Smooth muscle cell (in vitro differentiated cells): ENCODE measurements around the gene LIN28A. TPM values are rescaled to one million over a fixed set of nuclear protein-coding genes. Genes with fewer than 3 reads are reported as not detected.

Experiments
- DNase-seq: peaks from one replicate; lab custom pipeline; 2025; ENCODE audit not compliant: unreplicated experiment; lab: John Stamatoyannopoulos, UW
- H2AFZ ChIP-seq: fragments of 200-600 bp; sonication (generic); 2 replicates; pipeline ENCODE4 v1.6.0; 2016; ENCODE audit warnings: antibody characterized with exemption, low read depth, mild to moderate bottlenecking
- H3F3A ChIP-seq: fragments of 200-600 bp; sonication (generic); 2 replicates; pipeline ENCODE4 v1.6.0; 2017; ENCODE audit warnings: antibody characterized with exemption, low read depth
- H3K27ac ChIP-seq: fragments of 200-600 bp; sonication (generic); 2 replicates; pipeline ENCODE4 v1.5.1; 2016; ENCODE audit warnings: low read depth, mild to moderate bottlenecking
- H3K27me3 ChIP-seq: fragments of 200-600 bp; sonication (generic); 2 replicates; pipeline ENCODE4 v1.6.1; 2016; ENCODE audit warnings: low read depth, mild to moderate bottlenecking
- H3K36me3 ChIP-seq: fragments of 200-600 bp; sonication (generic); 2 replicates; pipeline ENCODE4 v1.5.1; 2016; ENCODE audit warnings: low read depth
- H3K4me1 ChIP-seq: fragments of 200-600 bp; sonication (generic); 2 replicates; pipeline ENCODE4 v1.5.1; 2016; ENCODE audit warnings: low read depth
- H3K4me2 ChIP-seq: fragments of 200-600 bp; sonication (generic); 2 replicates; pipeline ENCODE4 v1.6.0; 2016; ENCODE audit warnings: mild to moderate bottlenecking
- H3K4me3 ChIP-seq: fragments of 200-600 bp; sonication (generic); 2 replicates; pipeline ENCODE4 v1.5.1; 2016; ENCODE audit warnings: mild to moderate bottlenecking
- H3K79me2 ChIP-seq: fragments of 200-600 bp; sonication (generic); 2 replicates; pipeline ENCODE4 v1.6.0; 2016; ENCODE audit warnings: low read depth, mild to moderate bottlenecking
- H3K9ac ChIP-seq: fragments of 200-600 bp; sonication (generic); 2 replicates; pipeline ENCODE4 v1.6.0; 2016; ENCODE audit warnings: low read depth
- H3K9me3 ChIP-seq: fragments of 200-600 bp; sonication (generic); replicated peaks from 2 replicates; pipeline ENCODE4 v1.5.1; 2016; ENCODE audit warnings: low read depth
- H4K20me1 ChIP-seq: fragments of 200-600 bp; sonication (generic); 2 replicates; pipeline ENCODE4 v1.6.0; 2016; ENCODE audit warnings: low read depth
- WGBS: methylation state at CpG from one replicate; pipeline ENCODE4 v1.1.7; 2016; ENCODE audit warnings: low lambda C conversion rate; 5-methylcytosine and 5-hydroxymethylcytosine counted together
- polyA plus RNA-seq: library from polyadenylated mRNA; unstranded; fragments of >200 nt; fragmentation: Nextera tagmentation; extraction: Ambion mirVana; gene quantifications from 2 replicates; pipeline ENCODE4 v1.2.1, GENCODE V29; 2016
- total RNA-seq: library from RNA; depleted of rRNA; stranded (reverse); fragments of >200 nt; gene quantifications from 2 replicates; pipeline ENCODE4 v1.2.3, GENCODE V29; 2014
- TF ChIP-seq, protein P1 (sequence below): fragments of 200-600 bp; sonication (generic); IDR thresholded peaks from 2 replicates; pipeline ENCODE4 v1.5.1; 2017; ENCODE audit warnings: borderline replicate concordance, mild to moderate bottlenecking, antibody characterized with exemption; ENCODE audit not compliant: insufficient read depth, poor library complexity, severe bottlenecking

Gene LIN28A
- total and polyA plus RNA-seq, 2 experiments from 2014 or later, result 0.08 TPM; not detected in 1

GRCh38 chr1:26478988-26479387, 68.4 kb downstream of the LIN28A start:
- no peak for DNase-seq
- Histone ChIP-seq H3F3A (peaks cover 16% of the 10 kb centered on the region), H3K4me1 (peaks cover 4% of the 10 kb centered on the region), H2AFZ (no peak overlapping the region), H3K4me2 (no peak overlapping the region), H3K79me2 (peaks cover 5% of the 10 kb centered on the region), H3K27me3 (no peaks in the 10 kb centered on the region), H3K36me3 (peaks cover 6% of the 10 kb centered on the region), H3K27ac (no peak overlapping the region), H3K9me3 (no peaks in the 10 kb centered on the region), H4K20me1 (peaks cover 18% of the 10 kb centered on the region), H3K9ac (no peak overlapping the region), H3K4me3 (no peak overlapping the region)
- 95% methylated on average over 6 of the region's 6 CpGs for WGBS
- TF ChIP-seq, protein P1, sequence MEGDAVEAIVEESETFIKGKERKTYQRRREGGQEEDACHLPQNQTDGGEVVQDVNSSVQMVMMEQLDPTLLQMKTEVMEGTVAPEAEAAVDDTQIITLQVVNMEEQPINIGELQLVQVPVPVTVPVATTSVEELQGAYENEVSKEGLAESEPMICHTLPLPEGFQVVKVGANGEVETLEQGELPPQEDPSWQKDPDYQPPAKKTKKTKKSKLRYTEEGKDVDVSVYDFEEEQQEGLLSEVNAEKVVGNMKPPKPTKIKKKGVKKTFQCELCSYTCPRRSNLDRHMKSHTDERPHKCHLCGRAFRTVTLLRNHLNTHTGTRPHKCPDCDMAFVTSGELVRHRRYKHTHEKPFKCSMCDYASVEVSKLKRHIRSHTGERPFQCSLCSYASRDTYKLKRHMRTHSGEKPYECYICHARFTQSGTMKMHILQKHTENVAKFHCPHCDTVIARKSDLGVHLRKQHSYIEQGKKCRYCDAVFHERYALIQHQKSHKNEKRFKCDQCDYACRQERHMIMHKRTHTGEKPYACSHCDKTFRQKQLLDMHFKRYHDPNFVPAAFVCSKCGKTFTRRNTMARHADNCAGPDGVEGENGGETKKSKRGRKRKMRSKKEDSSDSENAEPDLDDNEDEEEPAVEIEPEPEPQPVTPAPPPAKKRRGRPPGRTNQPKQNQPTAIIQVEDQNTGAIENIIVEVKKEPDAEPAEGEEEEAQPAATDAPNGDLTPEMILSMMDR, result no peak

Other genes starting within 250 kb of the LIN28A start
- gene C1orf232, start 241.9 kb upstream of the LIN28A start, total RNA-seq, result not detected in 2 replicates
- gene C1orf232, start 241.9 kb upstream of the LIN28A start, polyA plus RNA-seq, result not detected in 2 replicates
- 9.2 and 38.4 TPM in 2 replicates for gene ZNF593, start 240.9 kb upstream of the LIN28A start, total RNA-seq
- gene ZNF593, start 240.9 kb upstream of the LIN28A start, polyA plus RNA-seq, result 52.4 and 67.7 TPM in 2 replicates
- gene ZNF593OS, start 239.0 kb upstream of the LIN28A start, total RNA-seq, result not detected in 2 replicates
- gene ZNF593OS, start 239.0 kb upstream of the LIN28A start, polyA plus RNA-seq, result 1.5 TPM in 1 of 2 replicates, not detected in the other
- gene CNKSR1, start 233.3 kb upstream of the LIN28A start, total RNA-seq, result 2.6 and 6.6 TPM in 2 replicates
- 1.4 and 8.6 TPM in 2 replicates for gene CNKSR1, start 233.3 kb upstream of the LIN28A start, polyA plus RNA-seq
- not detected in 2 replicates for gene CATSPER4, start 220.2 kb upstream of the LIN28A start, total RNA-seq
- not detected in 2 replicates for gene CATSPER4, start 220.2 kb upstream of the LIN28A start, polyA plus RNA-seq
- gene CEP85, start 176.6 kb upstream of the LIN28A start, total RNA-seq, result 6.0 and 7.9 TPM in 2 replicates
- gene CEP85, start 176.6 kb upstream of the LIN28A start, polyA plus RNA-seq, result 3.9 and 8.0 TPM in 2 replicates
- gene SH3BGRL3, start 130.7 kb upstream of the LIN28A start, total RNA-seq, result 162 and 241 TPM in 2 replicates
- gene SH3BGRL3, start 130.7 kb upstream of the LIN28A start, polyA plus RNA-seq, result 1,359 and 1,367 TPM in 2 replicates
- 3.3 and 4.8 TPM in 2 replicates for gene UBXN11, start 104.2 kb upstream of the LIN28A start, total RNA-seq
- gene UBXN11, start 104.2 kb upstream of the LIN28A start, polyA plus RNA-seq, result 17.7 and 20.3 TPM in 2 replicates
- gene CD52, start 92.9 kb upstream of the LIN28A start, total RNA-seq, result 1.1 TPM in 1 of 2 replicates, not detected in the other
- 0.39 and 1.3 TPM in 2 replicates for gene CD52, start 92.9 kb upstream of the LIN28A start, polyA plus RNA-seq
- 5.2 and 9.5 TPM in 2 replicates for gene CRYBG2, start 56.7 kb upstream of the LIN28A start, total RNA-seq
- gene CRYBG2, start 56.7 kb upstream of the LIN28A start, polyA plus RNA-seq, result 4.1 and 9.8 TPM in 2 replicates
- not detected in 2 replicates for gene ZNF683, start 38.1 kb upstream of the LIN28A start, total RNA-seq
- gene ZNF683, start 38.1 kb upstream of the LIN28A start, polyA plus RNA-seq, result not detected in 2 replicates
- gene DHDDS, start 21.5 kb downstream of the LIN28A start, total RNA-seq, result 37.5 and 56.4 TPM in 2 replicates
- 41.5 and 53.6 TPM in 2 replicates for gene DHDDS, start 21.5 kb downstream of the LIN28A start, polyA plus RNA-seq
- 170 TPM in 2 replicates for gene HMGN2, start 61.6 kb downstream of the LIN28A start, total RNA-seq
- gene HMGN2, start 61.6 kb downstream of the LIN28A start, polyA plus RNA-seq, result 380 and 448 TPM in 2 replicates
- 7.9 and 34.6 TPM in 2 replicates for gene RPS6KA1, start 118.9 kb downstream of the LIN28A start, total RNA-seq
- gene RPS6KA1, start 118.9 kb downstream of the LIN28A start, polyA plus RNA-seq, result 10.1 and 15.8 TPM in 2 replicates